Measurements from ENCODE around the gene LYL1. TPM values are rescaled to one million over a fixed set of nuclear protein-coding genes. Genes with fewer than 3 reads are reported as not detected.

Gene LYL1
- total and polyA plus RNA-seq, 2 of the 4 experiments (the other 2 are of a cell fraction), result 0.36 to 0.39 TPM

DNA sequence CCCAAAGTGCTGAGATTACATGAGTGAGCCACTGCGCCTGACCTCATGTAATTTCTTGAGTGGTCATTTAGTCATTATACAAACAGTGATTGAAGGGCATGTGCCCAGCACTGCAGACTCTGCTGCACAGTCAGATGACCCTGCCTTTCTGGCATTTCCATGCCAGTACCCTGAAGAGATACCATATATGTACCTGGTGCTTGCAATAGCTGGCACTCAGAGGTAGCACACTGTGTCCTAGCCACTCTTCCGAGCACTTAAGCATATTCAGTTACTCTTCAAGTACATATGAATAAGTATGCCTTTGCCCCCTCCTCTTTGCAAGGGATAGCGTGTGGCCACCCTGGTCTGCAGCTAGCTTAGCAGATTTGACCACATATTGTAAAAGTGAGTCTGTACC is 32.0 kb upstream of the LYL1 start:
- Histone ChIP-seq H2BK20ac (ENCODE audit: low read depth, low read length) (no peak overlapping the region), H3K27me3 (ENCODE audit: control insufficient read depth, insufficient read depth, low read length) (no peaks in the 10 kb centered on the region), H3K27ac (ENCODE audit: insufficient read depth, low read length) (no peak overlapping the region), H3K14ac (replicated peaks; ENCODE audit: low read depth, low read length) (no peak overlapping the region), H2AK9ac (replicated peaks; ENCODE audit: low read depth, low read length, poor library complexity) (no peak overlapping the region), H3K18ac (ENCODE audit: low read depth, low read length) (no peak overlapping the region), H3K23ac (ENCODE audit: low read depth, low read length) (no peak overlapping the region), H4K20me1 (ENCODE audit: insufficient read depth, low read length) (peaks cover 69% of the 10 kb centered on the region), H3K56ac (ENCODE audit: extremely low read depth, insufficient read depth, low read length) (no peak overlapping the region), H2AK5ac (ENCODE audit: low read depth, low read length) (no peak overlapping the region), H4K5ac (ENCODE audit: low read depth, low read length) (no peak overlapping the region), H2BK120ac (ENCODE audit: low read depth, low read length) (no peak overlapping the region), H3K4me1 (ENCODE audit: control insufficient read depth, insufficient read depth, low read length) (peaks cover 16% of the 10 kb centered on the region), H3K4me2 (ENCODE audit: low read depth, low read length) (no peak overlapping the region), H3K9me1 (ENCODE audit: insufficient read depth, low read length) (peaks cover 22% of the 10 kb centered on the region), H3K4ac (ENCODE audit: low read depth, low read length) (no peak overlapping the region), H2BK5ac (ENCODE audit: low read depth, low read length, poor library complexity, severe bottlenecking) (no peak overlapping the region), H3K4me3 (ENCODE audit: insufficient read depth, low read depth, low read length) (no peak overlapping the region), H3K79me1 (ENCODE audit: low read depth in 1 of 2, low read length in 2 of 2) (peaks cover 23 to 89% of the 10 kb centered on the region in 2 experiments; a peak in 3 of 4 replicates), H2BK15ac (ENCODE audit: low read depth, low read length) (no peak overlapping the region), H2AFZ (replicated peaks; ENCODE audit: low read length, poor library complexity) (no peak overlapping the region), H3K9me3 (ENCODE audit: control insufficient read depth, insufficient read depth, low read length) (no peaks in the 10 kb centered on the region), H4K91ac (ENCODE audit: insufficient read depth, low read depth, low read length) (no peak overlapping the region), H3K36me3 (ENCODE audit: control insufficient read depth, insufficient read depth, low read length) (peaks cover 42% of the 10 kb centered on the region), H4K8ac (ENCODE audit: low read depth in 2 of 2, low read length in 2 of 2) (no peak overlapping the region), H3K9ac (ENCODE audit: low read depth, low read length) (no peak overlapping the region)
- CTCF ChIA-PET, result no interaction called here
- BruUV-seq (replicated peaks), result no TSS peak
- intact Hi-C loops (cut with micrococcal nuclease), result no loop called here
- DNase-seq, result no peak
- POLR2A ChIA-PET (ENCODE audit: unreplicated experiment), result no interaction called here
- in situ Hi-C loops (cut with MboI; ENCODE audit: low sequenced_read_pairs), result no loop called here
- ATAC-seq (ENCODE audit: low read depth), result no peak
- dilution Hi-C loops (cut with HindIII; ENCODE audit: low sequenced_read_pairs, unreplicated experiment), result no loop called here
- TF ChIP-seq SMC3 (IDR thresholded peaks at IDR 0.05; ENCODE audit: low read depth, low read length) (no peak), POLR2A (IDR thresholded peaks at IDR 0.05; ENCODE audit: low read depth, low read length) (no peak), RFX5 (IDR thresholded peaks at IDR 0.05; ENCODE audit: low read depth, low read length) (no peak), CHD1 (IDR thresholded peaks at IDR 0.05; ENCODE audit: low read depth, low read length) (no peak), CEBPB (IDR thresholded peaks at IDR 0.05; ENCODE audit: low read depth, low read length) (no peak), FOS (IDR thresholded peaks at IDR 0.05; ENCODE audit: low read depth, low read length) (no peak), RCOR1 (IDR thresholded peaks at IDR 0.05; ENCODE audit: insufficient replicate concordance, low read length) (no peak), BHLHE40 (IDR thresholded peaks at IDR 0.05; ENCODE audit: low read depth, low read length) (no peak), MXI1 (IDR thresholded peaks at IDR 0.05; ENCODE audit: borderline replicate concordance, low read depth, low read length) (no peak), MAFK (IDR thresholded peaks at IDR 0.05; ENCODE audit: low read depth, low read length) (no peak), MAZ (IDR thresholded peaks at IDR 0.05; ENCODE audit: borderline replicate concordance, low read depth, low read length) (no peak), NFE2L2 (IDR thresholded peaks at IDR 0.05; ENCODE audit: low read depth, low read length) (no peak)
- TF ChIP-seq, protein P1, sequence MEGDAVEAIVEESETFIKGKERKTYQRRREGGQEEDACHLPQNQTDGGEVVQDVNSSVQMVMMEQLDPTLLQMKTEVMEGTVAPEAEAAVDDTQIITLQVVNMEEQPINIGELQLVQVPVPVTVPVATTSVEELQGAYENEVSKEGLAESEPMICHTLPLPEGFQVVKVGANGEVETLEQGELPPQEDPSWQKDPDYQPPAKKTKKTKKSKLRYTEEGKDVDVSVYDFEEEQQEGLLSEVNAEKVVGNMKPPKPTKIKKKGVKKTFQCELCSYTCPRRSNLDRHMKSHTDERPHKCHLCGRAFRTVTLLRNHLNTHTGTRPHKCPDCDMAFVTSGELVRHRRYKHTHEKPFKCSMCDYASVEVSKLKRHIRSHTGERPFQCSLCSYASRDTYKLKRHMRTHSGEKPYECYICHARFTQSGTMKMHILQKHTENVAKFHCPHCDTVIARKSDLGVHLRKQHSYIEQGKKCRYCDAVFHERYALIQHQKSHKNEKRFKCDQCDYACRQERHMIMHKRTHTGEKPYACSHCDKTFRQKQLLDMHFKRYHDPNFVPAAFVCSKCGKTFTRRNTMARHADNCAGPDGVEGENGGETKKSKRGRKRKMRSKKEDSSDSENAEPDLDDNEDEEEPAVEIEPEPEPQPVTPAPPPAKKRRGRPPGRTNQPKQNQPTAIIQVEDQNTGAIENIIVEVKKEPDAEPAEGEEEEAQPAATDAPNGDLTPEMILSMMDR (conservative IDR thresholded peaks at IDR 0.05; ENCODE audit: low read depth, low read length), result no peak
- TF ChIP-seq, protein P2, sequence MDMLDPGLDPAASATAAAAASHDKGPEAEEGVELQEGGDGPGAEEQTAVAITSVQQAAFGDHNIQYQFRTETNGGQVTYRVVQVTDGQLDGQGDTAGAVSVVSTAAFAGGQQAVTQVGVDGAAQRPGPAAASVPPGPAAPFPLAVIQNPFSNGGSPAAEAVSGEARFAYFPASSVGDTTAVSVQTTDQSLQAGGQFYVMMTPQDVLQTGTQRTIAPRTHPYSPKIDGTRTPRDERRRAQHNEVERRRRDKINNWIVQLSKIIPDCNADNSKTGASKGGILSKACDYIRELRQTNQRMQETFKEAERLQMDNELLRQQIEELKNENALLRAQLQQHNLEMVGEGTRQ (IDR thresholded peaks at IDR 0.05; ENCODE audit: low read depth, low read length), result no peak
- TF ChIP-seq, protein P3, sequence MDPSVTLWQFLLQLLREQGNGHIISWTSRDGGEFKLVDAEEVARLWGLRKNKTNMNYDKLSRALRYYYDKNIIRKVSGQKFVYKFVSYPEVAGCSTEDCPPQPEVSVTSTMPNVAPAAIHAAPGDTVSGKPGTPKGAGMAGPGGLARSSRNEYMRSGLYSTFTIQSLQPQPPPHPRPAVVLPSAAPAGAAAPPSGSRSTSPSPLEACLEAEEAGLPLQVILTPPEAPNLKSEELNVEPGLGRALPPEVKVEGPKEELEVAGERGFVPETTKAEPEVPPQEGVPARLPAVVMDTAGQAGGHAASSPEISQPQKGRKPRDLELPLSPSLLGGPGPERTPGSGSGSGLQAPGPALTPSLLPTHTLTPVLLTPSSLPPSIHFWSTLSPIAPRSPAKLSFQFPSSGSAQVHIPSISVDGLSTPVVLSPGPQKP (IDR thresholded peaks at IDR 0.05; ENCODE audit: borderline replicate concordance, low read depth, low read length), result no peak
- no CpG with 5 or more reads among the region's 3 CpGs for WGBS, 2 experiments (ENCODE audit: extremely low coverage in 2 of 2, insufficient read length in 1 of 2)
